Activated CD8-positive, alpha-beta memory T cell treated with anti-CD3 and anti-CD28 coated beads for 36 hours (primary cell): ENCODE measurements around the gene CDH4. TPM values are rescaled to one million over a fixed set of nuclear protein-coding genes. Genes with fewer than 3 reads are reported as not detected.

Source experiments
- CTCF ChIA-PET: fragments of 350-600 bp; sonication (Branson Sonifier 250); formaldehyde crosslinking; loops from one replicate; lab custom pipeline; 2021; ENCODE audit warnings: antibody characterized with exemption; lab: Charles Lee
- POLR2A ChIA-PET: fragments of 350-600 bp; sonication (Branson Sonifier 250); formaldehyde crosslinking; loops from one replicate; lab custom pipeline; 2021; ENCODE audit warnings: antibody characterized with exemption; lab: Charles Lee
- total RNA-seq, 2 experiments: library from RNA; stranded (reverse); gene quantifications; one replicate each; pipeline ENCODE4 v1.2.3, GENCODE V29; 2021

CDH4 gene
- total RNA-seq, 2 experiments from 2014 or later: not detected

DNA sequence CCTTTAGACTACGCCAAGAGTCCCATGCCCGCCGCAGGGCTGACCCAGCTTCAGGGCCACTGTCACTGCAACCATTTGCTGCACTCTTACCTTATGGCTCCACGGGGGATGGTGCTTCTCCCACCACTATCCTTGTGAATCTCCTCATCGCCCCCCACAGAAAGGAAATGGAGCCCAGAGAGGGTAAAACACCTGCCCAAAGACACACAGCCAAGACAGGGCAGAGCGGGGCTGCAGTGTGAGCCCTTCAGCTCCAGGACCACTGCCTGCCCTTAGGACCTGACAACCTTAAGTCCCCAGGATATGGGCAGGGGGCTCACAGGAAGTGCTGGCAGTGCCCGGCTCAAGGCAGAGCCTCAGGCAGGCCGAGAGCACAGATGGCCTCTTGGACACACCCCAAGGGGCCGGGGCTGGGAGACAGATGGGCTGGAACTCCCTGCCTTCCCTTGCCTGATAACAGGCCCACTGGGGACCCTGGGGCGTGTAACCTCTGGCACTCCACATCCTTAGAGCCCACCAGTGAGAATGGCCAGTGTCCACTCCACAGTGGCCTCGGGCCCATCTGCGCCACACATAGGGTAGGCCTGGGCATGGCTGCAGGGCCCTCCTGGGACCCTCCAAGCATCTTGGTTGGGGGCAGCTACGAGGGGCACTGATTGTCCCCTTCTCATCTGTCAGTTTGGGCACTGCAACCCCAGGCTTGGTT lies 548.5 kb downstream of the CDH4 start:
- POLR2A ChIA-PET: no interaction called here
- CTCF ChIA-PET: no interaction called here

DNA sequence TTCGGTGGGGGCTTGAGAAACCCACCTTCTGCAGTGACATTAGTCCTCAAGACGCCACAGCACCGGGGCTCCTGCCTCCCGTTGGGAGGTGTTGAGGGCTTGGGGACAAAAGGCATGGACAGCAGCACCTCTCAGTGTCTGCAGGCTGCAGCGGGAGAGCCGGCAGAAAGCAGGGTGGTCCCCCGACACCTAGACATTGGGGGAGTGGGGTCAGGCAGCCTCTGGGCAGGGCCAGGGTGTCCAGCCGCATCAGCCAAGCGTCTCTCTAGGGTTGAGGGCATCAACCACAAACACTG lies 549.0 kb downstream of the CDH4 start:
- ChIA-PET POLR2A (no interaction called here), CTCF (no interaction called here)

DNA sequence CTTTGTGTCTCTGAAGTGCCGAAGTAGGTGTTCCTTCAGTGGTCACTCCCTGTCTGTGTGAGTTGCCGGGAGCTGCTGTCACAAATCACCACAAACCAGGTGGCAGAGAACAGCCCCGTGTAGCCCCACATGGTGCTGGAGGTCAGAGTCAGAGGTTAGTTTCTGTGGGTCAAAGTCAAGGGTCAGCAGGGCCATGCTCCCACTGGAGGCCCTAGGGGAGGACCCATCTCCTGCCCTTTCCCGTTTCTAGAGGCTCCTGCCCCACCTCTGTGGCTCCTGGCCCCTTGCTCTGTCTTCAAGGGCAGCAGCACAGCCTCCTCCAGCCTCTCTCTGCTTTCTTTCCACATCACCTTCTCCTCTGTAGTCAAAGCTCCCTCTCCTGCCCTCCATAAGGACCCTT lies 549.4 kb downstream of the CDH4 start:
- CTCF ChIA-PET: no interaction called here
- POLR2A ChIA-PET: no interaction called here

- CTCF ChIA-PET: no interaction called here
- POLR2A ChIA-PET: no interaction called here
Observed at GRCh38 chr20:61801857-61802442, 549.9 kb downstream of the CDH4 start.

GRCh38 chr20:61802721-61803311 lies 550.8 kb downstream of the CDH4 start:
- ChIA-PET CTCF (no interaction called here), POLR2A (no interaction called here)

GRCh38 chr20:61803416-61803914 lies 551.4 kb downstream of the CDH4 start:
- CTCF ChIA-PET: no interaction called here
- POLR2A ChIA-PET: no interaction called here

DNA sequence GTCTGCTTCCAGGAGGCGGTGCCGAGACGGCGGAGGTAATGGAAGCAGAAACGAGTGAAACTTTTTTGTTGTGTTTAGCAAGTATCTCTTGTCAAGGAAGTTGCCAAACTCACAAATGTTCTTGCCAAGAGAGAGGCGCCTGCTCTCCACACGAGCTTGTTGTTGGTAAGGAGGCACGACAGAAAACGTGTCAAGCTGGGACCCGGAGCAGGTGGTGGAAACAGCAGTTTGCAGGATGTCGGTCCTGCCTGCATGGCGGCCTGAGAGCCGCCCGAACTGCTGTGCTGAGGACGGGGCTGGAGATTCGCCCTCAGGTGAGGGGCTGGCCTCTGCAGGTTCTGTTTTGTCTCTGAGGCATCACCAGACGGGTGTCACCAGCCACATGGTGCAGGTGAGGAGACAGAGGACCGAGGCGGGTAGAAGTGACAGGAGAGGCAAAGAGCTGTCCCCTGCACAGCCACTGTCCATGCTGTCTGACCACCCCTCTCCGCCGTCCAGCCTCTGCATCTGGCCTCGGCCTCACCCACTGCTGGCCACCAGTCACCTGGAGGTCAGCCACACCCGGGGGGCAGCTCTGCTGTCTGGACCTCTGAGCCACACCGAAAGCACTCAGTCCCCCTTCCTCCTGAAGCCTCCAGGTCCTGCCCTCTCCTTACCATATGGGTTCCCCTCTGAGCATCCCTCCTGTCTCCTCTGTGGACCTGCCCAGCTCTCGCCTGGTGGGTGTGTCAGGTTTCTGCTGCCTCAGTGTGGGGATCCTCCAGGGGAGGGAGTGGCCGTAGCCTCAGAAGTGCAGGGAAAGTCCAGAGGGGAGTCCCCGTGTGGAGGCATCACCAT lies 552.1 kb downstream of the CDH4 start:
- CTCF ChIA-PET: no interaction called here
- POLR2A ChIA-PET: no interaction called here

GRCh38 chr20:61804752-61805295 lies 552.8 kb downstream of the CDH4 start:
- ChIA-PET CTCF (no interaction called here), POLR2A (no interaction called here)

DNA sequence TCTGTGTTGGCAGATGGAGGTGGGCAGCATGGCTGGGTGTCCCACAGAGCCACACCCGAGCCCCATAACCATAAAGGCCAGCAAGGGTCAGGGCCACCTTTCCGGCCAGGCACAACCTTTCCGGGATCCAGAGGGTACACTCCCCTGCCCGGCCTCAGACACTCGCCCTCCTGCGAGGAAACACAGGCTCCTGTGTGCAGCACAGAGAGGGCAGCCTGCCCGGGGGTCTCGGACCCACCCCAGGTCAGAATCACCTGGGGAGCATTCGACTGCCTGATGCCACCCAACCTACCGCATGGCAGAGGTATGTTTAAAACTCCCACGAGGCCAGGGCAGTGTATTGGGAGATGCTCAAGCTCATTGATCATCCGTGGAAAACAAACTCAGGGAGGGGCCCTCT lies 553.3 kb downstream of the CDH4 start:
- POLR2A ChIA-PET: no interaction called here

GRCh38 chr20:61805781-61806180 lies 553.7 kb downstream of the CDH4 start:
- ChIA-PET CTCF (no interaction called here), POLR2A (no interaction called here)

More for the DNA sequence above, 553.3 kb downstream of the CDH4 start:
- CTCF ChIA-PET: no interaction called here

GRCh38 chr20:61806314-61806713 lies 554.3 kb downstream of the CDH4 start:
- POLR2A ChIA-PET: no interaction called here

DNA sequence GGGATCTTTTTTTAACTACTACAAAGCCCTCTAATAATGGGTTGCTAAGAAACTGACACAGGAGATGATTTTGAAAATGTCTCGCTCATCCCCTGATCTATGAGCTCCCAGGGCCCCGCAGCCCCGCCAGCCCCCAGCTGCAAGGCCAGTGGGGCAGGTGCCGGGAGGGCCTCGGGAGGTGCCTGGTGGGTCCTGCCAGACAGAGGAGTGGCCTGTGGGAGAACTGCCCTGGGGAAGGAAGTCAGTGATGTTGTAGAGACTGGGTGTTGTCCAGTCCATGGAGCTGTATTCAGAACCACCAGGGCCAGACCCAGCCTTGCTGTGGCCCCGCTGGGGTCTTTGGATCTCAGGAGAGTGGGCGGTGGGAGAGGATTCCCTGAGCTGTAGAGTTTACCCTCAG lies 554.9 kb downstream of the CDH4 start:
- POLR2A ChIA-PET: no interaction called here
- CTCF ChIA-PET: no interaction called here

More at GRCh38 chr20:61806314-61806713, 554.3 kb downstream of the CDH4 start:
- CTCF ChIA-PET: no interaction called here

- CTCF ChIA-PET: no interaction called here
- POLR2A ChIA-PET: no interaction called here
Observed at GRCh38 chr20:61807471-61808160, 555.6 kb downstream of the CDH4 start.

GRCh38 chr20:61808447-61808846 lies 556.4 kb downstream of the CDH4 start:
- POLR2A ChIA-PET: no interaction called here

DNA sequence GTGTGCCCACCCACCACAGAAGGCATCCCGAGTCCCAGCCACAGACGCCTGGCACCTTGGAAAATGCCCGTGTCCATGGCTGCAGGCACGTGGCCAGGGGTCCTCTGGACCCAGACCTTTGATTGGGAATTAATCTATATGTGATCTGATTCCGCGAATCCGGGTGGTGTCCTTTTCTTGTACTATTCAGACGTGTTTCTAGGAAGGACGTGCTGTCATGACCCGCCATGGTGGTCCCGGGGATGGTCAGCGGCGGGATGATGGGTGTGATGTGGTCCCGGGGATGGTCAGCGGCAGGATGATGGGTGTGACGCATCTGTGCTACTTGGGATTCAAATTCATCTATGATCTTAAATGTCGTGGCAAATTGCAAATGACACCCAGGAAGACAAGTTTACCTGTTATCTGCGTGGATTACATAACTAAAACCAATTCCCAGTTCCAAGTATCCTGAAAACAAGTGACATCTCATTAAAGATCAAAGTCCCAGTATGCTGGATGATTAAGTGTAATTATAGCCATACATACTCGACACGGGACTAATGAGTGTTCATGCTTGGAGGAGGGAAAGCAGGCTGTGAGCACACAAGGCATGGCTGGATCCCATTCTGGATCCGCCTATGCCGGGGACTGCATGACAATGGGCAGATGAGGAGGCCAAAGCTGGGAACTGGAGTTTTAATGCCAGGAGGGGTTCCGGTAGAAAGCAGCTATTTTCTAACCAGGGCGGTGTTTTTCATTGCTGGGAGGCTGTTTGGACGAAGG lies 557.1 kb downstream of the CDH4 start:
- CTCF ChIA-PET: no interaction called here

More at GRCh38 chr20:61808447-61808846, 556.4 kb downstream of the CDH4 start:
- CTCF ChIA-PET: no interaction called here

DNA sequence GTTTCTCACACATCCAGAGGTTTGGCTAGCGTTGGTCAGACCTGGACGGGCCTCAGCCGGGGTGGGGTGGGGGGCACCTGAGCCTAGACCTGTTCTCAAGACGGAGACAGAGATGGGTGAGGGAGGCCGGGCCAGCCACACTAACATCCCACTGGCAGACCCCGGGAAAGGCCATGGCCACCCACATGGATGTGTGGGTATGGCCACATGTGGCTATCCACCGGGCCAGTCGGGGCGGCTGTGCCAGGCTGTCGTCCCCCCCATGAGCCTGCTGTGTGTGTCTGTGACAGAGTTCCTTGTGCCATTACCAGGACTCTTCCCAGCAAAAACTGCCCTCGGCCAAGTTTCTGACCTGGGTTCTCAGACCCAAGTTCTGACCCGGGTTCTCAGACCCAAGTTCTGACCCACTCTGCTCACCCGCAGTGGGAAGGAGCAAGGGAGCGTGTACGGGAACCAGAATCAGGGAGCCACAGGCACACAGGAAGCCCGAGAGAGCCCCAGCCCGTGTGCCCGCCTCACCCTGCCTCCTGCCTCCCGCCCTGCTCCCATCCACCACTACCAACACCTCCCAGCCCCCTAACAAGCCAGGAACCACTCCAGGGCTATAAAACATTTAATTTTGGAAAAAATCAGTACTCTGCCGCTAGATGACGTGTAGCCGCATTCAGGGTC lies 558.1 kb downstream of the CDH4 start:
- ChIA-PET POLR2A (no interaction called here), CTCF (no interaction called here)

More for the DNA sequence above, 557.1 kb downstream of the CDH4 start:
- POLR2A ChIA-PET: no interaction called here

DNA sequence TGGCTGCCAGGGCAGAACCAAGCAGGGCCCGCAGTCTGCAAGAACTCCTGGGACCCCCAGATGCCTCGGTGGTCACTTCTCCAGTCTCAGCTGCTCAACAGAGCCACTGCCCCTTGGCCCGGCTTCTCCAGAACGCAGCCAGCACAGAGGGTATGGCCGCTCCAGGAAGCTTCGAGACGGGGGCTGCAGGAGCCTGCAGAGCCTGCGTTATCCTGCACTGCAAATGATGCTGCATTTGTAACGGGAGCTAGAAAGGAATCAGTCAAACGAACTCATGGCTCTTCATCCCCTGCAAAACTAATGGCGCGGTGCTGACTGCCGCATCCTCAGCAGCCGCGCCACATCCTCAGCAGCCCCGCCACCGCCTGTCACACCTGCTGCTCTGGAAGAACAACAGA lies 558.7 kb downstream of the CDH4 start:
- ChIA-PET CTCF (no interaction called here), POLR2A (no interaction called here)

- CTCF ChIA-PET: no interaction called here
Observed at GRCh38 chr20:61811166-61811565, 559.1 kb downstream of the CDH4 start.

More at GRCh38 chr20:61811166-61811565, 559.1 kb downstream of the CDH4 start:
- POLR2A ChIA-PET: no interaction called here
